Mammary epithelial cell (primary cell): ENCODE results near the gene RIPPLY1.

ENCODE experiments used
- EZH2 ChIP-seq: IDR thresholded peaks from 2 replicates; pipeline ENCODE4 v1.6.1; 2012; ENCODE audit warnings: low read length, inconsistent platforms, borderline replicate concordance
- TF ChIP-seq, protein P1 (sequence below), 2 donors: IDR thresholded peaks in 1 of 2; conservative IDR thresholded peaks in 1 of 2; 2 replicates each; pipeline ENCODE4 v1.5.1; 2011 to 2012; ENCODE audit warnings: inconsistent platforms in 2 of 2, low read length in 2 of 2, mild to moderate bottlenecking in 2 of 2, control low read depth in 1 of 2, low read depth in 1 of 2; ENCODE audit not compliant: insufficient read depth in 1 of 2; ENCODE audit errors: extremely low read depth in 1 of 2

DNA sequence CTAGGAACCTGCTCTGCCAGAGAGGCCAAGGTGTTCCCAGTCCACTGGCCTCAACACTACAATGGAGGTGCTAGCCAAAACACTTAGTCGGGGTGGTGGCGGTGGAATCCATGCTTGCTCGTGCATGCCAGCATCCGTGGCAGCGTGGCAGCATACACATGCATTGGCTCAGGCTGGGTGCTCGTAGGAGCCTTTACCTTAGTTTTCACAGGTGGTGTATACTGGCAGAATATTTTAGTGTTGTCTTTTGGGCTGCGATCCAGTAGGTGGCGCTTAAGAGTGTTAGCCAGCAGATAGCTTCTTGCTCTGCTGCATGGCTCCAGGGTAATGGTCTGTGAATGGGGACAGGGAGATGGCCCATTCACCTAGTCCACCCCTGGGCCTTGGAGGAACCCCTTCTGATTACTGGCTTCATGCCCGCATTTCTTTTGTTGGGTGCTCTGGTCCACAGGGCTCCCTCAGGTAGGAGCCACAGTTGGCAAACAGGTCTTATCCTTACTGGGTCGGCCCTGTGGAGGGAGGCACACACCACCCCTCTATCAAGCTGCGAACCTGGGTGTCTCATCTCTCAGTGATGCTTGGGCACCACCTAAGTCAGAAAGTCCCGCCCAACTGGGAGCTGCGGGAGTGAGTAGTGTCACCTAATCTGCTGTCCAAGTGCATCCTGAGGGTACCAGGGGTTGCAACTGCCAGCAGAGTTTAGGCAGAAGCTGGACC lies 40.0 kb downstream of the RIPPLY1 start:
- TF ChIP-seq, protein P1, sequence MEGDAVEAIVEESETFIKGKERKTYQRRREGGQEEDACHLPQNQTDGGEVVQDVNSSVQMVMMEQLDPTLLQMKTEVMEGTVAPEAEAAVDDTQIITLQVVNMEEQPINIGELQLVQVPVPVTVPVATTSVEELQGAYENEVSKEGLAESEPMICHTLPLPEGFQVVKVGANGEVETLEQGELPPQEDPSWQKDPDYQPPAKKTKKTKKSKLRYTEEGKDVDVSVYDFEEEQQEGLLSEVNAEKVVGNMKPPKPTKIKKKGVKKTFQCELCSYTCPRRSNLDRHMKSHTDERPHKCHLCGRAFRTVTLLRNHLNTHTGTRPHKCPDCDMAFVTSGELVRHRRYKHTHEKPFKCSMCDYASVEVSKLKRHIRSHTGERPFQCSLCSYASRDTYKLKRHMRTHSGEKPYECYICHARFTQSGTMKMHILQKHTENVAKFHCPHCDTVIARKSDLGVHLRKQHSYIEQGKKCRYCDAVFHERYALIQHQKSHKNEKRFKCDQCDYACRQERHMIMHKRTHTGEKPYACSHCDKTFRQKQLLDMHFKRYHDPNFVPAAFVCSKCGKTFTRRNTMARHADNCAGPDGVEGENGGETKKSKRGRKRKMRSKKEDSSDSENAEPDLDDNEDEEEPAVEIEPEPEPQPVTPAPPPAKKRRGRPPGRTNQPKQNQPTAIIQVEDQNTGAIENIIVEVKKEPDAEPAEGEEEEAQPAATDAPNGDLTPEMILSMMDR (conservative IDR thresholded peaks at IDR 0.05 in 1 of 2, IDR thresholded peaks at IDR 0.05 in 1 of 2; ENCODE audit: extremely low read depth in 1 of 2, insufficient read depth in 1 of 2, low read depth in 1 of 2, low read length in 2 of 2) = peak; percentile 70 to 77
- no peak for TF ChIP-seq EZH2
